ENCODE measurements around the gene CUX1.
A peak's percentile ranks its signal among the peaks of the same experiment; 100 is the strongest.
"Not testable (repeated sequence)": the region's sequence is repeated elsewhere in the genome, so short reads cannot be mapped to it uniquely, and the experiment has no call there.

Gene CUX1

DNA sequence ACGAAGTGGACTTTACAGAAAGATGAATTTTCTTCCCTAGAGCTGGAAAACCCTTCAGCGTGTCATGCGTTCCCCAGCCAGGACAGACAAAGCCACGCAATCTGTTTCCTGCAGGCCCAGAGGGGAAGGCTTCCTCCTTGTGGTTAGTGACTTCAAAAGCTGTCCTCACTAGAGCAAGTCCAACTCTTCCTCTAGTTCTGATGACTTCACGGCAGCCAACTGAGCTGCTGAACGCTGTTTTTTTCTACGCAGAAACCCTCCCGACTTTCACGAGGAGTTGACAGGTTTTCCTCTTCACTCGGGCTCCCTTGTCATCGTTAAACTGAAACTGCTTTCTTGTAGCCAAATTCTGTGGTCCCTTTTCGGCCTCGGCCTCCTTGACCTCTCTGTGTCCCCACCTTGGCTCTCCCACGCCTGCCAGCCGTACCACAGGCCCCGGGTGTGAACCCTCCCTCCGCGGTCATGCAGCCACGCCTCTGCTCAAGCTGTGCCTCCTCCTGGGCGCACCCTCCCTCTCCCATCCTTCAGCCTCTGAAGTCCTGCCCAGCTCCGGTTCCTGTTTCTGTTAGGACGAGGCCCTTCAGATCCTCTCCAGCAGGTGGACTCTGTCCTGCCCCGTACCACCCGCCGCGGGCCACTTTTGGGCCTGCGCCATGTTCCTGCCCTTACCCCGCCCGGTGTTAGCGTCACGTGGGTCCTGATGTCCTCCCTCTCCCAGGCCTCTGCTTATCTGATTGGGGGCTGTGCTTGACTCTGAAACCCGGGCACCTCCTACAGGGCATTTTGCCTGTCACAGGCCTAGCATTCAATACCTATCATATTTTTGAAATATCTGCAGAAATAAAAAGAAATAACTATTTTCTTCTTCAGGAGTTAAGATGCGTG lies 39.3 kb downstream of the CUX1 start:
- DNase-seq = peak; percentile 67

DNA sequence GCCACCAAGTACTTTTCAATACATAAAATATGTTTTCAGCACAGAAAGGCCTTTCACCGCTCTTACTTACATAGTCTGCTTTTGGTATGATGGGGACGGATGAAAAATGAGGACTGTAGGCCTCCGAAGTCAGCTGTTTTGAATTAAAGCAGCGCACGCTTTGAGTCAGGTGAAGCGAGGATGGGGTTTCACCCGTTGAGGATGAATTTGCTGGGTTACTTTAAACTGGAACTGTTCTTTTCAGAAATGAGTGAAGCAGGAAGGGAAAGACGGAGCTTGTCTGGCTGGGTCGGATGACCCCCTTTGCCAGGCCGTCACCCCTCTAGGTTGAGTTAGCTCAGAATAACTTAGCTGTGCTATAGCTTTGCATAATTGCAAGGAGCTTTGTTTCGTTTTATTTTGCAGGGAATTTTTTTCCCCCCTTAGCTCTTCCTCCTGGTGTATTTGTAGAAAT lies 40.0 kb downstream of the CUX1 start:
- no peak for DNase-seq

DNA sequence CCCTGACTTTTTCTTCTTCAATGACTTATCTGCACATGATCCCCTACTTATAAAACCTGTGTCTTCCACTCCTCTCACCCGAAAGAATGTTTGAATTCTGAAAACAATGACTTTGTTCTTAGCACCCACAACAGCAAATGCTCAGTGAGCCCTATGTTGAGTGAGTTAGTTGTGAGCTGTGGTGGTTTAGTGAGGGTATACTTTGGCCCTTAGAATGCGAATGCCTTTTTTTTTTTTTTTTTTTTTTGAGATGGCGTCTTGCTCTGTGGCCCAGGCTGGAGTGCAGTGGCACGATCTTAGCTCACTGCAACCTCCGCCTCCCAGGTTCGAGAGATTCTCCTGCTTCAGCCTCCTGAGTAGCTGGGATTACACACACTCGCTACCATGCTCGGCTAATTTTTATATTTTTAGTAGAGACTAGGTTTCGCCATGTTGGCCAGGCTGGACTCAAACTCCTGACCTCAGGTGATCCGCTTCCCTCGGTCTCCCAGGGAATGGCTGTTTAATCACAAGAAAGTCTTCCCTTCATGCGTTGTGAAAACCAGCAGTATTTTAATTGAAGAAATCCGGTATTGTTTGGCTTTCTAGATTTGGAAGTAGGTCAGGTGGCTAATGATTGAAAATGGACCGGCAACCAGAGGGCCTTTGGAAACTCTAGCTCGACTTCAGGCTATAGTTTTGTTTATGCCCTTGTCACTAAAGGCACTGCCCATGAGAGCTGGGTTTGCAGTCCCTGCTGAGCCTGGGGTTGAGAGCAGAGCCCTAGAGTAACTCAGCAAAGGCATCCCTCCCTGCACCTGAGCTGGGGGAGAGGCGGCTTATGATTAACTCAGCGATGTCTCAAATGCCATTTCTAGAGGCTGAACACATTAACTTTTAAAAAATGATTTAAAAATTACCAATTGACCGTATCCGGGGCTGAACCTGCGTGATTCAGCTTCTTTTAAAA lies 41.3 kb downstream of the CUX1 start:
- DNase-seq = no peak

DNA sequence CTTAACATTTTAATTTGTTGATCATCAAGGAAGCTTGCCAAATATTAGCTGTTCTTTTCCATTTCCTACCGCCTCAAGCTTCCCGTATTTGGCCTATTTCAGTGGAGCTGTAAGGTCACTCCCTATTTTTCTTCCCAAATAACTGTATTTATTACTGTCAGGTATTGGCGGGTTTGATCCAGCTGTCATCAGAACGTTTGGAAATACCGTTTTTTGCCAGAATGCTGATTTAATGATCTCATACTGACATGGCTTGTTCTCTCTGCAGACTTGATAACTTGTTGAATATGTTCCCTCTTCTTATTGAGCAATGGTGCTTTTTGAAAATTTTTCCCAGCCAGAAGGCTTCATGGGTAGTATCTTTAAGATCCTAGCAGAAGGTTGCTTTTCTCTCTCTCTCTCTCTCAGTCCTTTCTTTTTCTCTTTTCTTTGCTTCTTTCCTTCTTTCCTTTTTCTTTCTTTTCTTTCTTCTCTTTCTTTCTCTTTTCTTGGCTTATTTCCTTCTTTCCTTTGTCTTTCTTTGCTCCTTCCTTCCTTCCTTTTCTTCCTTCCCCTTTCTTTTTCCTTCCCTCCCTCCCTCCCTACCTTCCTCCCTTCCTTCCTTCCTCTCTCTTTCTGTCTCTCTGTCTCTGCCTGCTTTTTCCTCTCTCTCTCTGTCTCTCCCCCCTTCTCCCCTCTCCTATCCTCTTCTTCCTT lies 42.1 kb downstream of the CUX1 start:
- no peak for DNase-seq

DNA sequence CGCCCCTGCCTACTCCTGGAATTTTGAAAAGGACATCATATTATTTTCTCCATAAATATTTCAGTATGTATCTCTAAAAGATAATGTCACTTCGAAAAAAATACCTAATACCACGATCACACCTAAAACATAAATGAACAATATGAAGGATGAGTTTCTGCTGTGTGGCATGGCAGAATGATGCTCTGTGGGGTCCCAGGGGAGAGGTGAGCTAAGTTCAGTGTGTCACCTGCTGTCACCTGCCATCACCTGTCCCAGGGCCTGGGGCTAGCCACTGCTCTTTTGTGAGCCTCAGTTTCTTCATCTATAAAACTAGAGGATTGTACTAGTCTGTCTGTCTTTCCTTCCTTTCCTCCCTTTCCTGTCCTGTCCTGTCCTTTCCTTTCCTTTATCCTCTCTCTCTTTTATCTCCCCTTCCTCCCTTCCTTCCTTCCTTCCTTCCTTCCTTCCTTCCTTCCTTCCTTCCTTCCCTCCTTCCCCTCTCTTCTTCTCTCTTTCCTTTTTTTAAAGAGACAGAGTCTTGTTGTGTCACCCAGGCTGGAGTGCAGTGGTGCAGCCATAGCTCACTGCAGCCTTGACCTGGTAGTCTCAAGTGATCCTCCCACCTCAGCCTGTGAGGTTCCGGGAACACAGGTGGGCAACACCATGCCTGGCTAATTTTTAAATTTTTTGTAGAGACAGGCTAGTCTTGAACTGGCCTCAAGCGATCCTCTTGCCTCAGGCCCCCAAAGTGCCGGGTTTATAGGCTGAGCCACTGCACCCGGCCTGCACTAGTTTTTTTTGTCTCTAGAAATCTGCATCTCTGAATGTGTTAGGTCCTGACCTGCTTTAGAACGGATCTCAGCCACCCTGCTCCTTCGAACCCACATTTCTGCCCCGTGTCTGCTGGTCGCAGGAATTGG lies 43.1 kb downstream of the CUX1 start:
- no peak for DNase-seq

DNA sequence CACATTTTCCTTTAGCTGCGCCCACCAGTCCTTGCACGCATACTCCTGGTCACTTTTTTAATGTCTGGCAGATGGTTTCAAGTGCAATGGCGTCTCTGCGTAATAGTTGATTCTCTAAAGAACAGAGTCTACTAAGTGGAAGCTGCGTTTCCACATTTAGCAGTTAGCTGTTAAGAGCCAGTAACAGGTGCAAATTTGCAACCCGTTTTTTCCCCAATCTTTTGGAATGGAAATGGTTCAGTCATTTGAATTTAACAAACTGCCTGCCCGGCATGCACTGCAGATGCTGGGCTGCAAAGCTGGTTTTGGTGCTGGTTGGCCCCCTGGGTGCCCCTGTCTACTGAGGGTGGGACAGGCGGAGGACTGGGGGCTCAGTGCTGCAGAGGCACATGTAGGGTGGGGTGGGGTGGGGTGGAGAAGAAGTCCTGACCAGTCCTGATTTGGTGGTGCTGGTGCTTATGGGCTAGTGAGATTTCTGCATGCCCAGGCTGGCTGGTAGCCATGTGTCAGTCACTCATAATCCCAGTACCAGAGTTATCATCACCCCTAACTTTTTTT lies 43.9 kb downstream of the CUX1 start:
- DNase-seq = no peak

DNA sequence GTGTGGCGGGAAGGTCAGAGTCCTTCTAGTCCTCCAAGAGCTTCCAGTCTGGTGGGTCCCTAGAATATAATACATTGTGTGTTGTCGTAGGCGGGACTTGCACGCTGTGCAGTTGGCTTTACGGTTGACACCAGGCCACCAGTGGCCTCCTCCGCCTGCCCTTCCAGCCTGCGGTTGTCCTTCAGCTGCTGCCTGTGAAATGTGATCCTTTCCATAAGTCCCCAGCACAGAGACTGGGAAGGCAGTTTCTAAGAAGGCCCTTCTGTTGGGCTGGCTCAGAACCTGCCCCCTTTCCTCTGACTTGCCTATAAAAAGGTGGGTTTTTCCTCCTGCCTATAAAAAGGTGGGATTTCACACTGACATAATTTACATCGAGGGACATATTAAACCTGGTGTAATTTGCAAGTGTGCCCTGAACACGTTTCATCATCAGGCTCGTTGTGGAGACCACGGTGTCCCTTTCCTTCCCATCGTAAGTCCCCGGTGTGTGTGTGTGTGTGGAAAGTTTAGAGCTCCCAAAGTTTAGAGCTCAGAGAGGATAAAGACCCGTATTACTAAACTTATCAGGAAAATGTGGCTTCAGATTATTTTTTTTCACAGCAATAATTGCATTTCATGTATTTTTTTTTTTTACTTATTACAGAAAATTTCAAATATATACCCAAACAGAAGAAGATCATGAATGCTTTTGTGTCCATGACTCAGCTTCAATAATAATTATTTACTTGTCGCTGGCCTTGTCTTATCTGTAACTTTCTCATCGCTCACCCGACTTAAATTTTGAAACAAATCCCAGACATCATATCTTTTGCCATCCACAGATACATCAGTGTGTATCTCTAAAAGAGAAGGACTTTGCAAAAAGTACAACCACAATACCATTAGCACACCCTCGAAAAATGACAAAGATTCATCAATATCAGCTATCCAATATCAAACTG lies 45.1 kb downstream of the CUX1 start:
- DNase-seq = no peak

DNA sequence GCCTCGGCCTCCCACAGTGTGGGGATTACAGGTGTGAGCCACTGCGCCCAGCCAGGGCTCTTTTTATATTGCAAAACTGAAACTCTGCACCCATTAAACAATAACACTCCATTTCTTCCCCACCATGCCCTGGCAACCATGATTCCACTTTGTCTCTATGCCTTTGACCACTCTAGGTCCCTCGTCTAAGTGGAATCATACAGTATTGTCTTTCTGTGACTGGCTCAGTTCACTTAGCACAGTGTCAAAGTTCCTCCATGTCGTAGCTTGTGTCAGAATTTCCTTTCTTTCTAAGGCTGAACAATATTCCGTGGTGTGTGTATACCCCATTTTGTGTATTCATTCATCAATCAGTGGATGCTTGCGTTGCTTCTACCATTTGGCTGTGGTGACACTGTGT lies 46.2 kb downstream of the CUX1 start:
- DNase-seq = no peak

DNA sequence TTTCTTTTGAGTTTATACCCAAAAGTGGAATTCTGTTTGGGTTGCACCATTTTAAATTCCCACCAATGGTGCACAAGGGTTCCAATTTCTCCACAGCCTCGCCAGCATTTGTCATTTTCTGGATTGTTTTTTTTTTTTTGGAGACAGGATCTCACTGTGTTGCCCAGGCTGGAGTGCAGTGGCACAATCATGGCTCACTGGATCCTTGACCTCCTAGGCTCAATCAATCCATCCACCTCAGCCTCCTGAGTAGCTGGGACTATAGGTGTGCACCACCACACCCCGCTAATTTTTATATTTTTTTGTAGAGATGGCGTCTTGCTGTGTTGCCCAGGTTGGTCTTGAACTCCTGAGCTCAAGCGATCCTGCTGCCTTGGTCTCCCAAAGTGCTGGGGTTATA lies 46.6 kb downstream of the CUX1 start:
- no peak for DNase-seq

DNA sequence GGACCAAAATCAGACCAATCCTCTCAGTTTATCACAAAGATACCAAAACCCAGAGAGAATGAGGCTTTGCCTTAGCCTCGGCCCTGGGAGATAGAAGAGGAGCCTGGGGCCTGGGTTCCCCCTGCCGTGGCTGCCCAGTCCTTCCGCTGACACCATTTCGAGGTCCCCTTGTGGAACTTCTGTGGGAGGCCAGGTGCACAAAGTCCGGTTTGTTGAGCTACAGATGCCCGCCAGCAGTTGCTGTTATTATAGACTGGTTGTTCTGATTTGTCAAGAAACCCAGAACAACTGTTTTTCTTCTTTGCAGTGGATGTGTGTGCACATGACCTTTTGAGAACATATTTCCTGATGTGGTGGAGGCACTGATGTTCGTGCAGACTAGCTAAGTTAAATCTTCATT lies 47.6 kb downstream of the CUX1 start:
- no peak for DNase-seq

DNA sequence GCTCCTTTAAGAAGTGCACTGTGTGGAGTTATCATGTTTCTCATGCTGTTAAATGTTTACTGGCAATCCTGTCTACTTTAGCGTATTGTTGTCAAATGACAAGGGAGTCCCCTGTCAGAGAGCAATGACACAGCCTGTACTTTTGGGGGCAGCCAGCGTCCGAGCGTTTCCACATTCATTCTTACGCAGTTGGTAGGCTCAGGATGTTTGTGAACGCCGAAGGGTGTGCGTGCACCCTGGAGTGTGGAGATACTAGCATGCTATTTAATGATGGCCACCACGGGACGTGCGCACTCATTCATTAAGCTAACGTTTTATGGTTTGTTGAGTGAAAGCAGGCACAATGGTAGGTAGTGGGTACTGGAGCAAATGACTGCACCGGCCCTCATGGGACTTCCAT lies 48.0 kb downstream of the CUX1 start:
- no peak for DNase-seq

DNA sequence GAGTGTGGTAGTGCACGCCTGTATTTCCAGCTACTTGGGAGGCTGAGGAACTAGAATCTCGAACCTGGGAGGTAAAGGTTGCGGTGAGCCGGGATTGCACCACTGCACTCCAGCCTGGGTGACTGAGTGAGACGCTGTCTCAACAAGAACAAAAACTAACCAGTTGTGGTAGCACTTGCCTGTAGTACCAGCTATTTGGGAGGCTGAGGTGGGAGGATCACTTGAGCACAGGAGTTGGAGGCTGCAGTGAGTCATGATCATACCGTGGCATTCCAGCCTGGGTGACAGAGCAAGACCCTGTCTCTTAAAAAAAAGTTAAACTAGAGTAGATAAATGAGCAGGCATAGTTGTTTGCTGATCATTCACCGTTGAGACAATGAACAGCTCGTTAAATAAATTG lies 48.9 kb downstream of the CUX1 start:
- no peak for DNase-seq

DNA sequence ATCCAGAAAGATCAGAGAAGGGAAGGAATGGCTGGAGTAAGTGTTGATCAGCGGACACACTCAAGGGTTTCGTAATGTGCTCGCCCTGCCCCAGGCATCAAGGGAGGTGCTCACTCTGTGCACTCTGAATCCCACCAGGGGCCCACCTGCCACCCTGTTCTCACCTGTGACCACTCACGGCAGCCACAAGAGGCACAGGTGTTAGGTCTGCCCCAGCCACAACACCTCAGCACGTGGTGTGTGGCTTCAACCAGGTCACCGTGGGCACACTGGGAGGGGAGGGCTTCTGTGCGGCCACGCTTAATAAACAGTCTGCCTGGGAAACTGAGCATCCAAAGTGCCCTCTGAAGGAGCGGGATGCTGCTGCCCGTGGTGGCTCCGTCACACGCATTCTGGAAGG lies 49.8 kb downstream of the CUX1 start:
- DNase-seq = no peak

DNA sequence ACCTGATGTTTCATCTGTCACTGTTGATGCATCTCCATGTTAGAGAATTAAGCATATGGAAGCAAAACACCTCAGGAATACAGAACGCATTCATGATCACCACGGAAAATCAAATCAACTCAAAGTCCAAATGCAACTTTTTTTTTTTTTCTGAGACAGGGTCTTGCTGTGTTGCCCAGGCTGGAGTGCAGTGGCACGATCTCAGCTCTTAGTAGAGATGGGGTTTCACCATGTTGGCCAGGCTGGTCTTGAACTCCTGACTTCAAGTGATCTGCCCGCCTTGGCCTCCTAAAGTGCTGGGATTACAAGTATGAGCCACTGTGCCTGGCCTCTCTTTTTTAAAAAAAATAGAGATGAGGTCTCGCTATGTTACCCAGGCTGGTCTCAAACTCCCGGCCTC lies 50.3 kb downstream of the CUX1 start:
- not testable (repeated sequence) for DNase-seq

DNA sequence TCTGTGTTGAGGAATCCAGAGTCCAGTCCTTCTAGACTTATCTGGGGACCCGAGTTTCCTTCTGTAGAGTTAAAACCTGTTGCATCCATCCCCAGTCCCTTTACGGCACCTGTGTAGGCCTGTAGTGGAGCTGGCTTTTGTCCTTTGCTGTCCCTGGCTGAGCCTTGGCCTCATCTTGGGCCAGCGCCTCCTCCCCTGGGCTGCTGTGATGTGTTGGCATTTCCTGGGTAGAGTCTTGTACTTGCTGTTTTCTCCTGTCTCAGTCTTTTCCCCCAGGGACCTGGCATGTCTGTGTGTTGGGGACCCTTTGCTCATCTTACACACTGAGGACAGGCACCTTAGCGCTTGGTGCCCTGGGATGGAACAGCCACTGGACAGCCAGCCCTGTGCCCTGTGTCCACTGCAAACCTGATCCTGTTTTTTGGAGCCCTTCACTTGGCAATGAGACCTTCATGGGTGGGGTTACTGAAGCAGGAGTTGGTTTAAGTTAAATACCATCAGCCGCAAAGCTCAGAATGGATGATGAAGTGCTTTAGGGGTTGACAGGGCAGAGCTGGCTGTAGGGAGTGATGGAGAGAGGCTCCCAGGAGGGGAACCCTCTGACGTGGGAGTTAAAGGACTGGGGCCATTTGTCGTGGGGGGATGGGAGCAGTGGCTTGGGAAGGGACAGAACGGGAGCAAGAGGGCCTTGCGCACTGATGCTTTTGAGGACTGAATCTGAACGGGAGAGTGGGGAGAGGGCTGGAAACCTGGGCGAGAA lies 50.9 kb downstream of the CUX1 start:
- DNase-seq = no peak

DNA sequence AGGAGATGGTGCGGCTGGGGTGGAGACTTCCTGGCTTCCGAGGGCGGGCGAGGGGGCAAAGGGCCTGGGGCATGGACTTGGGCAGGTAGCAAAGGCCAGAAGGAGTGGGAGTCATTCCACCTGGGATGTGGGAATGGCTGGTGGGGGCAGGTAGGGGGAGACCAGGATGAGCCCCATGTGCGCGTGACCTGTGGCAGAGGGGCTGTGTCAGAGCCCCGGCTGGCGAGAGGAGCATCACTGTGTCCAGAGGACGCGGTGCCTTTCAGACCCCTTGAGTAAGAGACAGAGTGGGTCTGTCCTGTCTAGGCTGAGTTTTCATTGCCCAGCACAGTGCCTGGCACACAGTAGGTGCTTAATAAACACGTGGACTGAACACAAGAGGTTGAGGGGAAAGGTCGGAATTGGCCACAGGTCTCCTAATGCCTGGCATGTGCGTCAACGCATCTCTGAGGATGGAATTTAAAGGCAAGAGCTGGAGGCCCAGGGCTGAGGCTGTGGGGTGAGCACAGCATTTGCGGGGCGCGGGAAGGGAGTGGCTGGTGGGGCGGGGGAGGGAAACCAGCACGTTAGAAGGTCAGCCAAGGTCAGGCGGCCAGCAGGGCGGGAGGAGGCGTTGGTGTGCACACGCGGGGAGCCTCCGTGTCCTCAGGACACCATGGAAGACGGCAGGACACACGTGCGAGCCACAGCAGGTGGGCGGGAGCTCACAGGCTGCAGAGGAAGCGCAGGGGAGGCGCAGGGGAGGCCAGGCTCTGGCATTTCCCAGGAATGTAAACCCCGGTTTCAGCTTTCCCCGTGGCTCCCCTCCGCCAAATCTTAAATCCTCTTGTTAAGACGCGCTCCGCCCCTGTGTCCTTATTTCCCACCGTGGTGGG lies 51.8 kb downstream of the CUX1 start:
- DNase-seq = no peak

DNA sequence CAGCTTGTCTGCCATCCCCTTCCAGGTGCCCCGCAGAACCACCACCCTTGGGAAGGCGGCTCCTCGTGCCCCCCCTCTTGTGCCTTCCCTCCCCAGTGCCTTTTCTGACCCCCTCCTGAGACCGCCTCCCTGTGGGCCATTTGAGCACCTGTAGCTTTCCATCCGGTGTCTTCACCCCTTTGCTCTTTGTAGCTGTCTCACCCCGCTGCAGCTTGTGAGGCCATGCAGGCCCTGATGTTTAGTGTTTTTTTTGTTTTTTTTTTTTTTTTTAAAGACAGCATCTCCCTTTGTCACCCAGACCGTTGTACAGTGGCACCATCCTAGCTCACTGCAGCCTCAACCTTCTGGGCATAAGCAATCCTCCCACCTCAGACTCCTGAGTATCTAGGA lies 52.5 kb downstream of the CUX1 start:
- DNase-seq = no peak

DNA sequence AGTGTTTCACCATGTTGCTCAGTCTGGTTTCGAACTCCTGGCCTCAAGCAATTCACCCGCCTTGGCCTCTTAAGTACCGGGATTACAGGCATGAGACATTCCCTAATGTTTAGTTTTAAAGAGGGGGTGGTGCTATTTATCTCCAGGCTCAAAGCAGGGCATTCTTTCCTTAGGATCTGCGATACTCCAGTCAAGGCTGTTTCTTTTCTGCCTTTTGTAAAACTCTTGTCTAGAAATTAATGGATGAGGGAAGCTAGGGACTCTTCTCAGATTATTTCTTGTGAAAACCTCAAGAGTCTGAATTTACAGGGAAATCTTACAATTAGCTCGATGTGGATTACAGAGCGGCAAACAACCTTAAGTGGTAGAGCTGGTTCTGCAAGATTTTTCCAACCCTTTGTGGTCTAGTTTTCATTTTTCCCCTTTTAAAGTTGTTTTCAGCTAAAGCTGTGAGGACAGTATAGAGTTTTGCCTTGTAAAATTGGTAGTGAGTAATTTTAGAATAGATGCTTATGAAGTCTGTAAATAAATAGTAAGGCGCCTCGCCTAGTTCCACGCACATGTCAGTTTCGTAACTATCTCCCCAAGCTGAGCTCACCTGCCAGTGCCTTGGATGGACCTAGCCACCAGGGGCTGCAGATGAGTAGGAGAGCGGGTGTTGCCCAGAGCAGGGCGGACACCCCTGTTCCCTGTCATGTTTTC lies 53.1 kb downstream of the CUX1 start:
- DNase-seq = no peak

Measured in T-helper 9 cell (primary cell).